SKM-1 (cell line): ENCODE measurements around the gene DKKL1.
"Not testable (repeated sequence)": the region's sequence is repeated elsewhere in the genome, so short reads cannot be mapped to it uniquely, and the experiment has no call there.

Experiments
- DNase-seq: peaks from one replicate; lab custom pipeline; 2025; ENCODE audit not compliant: unreplicated experiment; lab: John Stamatoyannopoulos, UW

DKKL1 gene

GRCh38 chr19:49359851-49360820 lies 3.5 kb upstream of the DKKL1 start:
- no peak for DNase-seq

DNA sequence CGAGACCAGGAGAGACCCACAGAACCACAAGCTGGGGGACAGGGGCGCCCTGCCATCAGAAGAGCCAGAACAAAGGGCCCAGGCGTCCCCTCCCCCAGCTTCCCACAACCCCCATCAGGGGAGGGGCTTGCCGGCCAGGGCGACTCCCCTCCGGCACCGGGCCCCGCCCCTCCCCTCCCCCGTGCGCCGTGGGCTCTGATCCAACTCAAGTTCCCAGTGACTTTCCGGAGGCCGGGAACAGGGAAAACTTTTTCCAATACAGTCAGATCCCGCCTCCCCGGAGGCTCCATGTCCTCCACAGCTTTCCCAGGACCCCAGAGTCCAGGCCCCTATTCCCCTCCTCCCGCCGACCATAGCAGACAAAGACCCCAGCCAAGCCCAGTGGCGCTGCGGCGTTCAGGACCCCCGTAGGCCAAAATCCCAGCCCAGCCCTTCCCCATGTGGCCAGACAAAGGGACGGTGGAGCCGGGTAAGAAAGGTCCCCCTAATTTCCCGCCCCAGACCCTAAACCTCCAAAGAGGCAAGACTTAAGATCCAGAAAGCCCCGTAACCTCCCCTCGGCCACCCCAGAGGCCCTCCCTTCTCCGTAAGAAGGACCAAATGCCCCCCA lies 2.1 kb upstream of the DKKL1 start:
- no peak for DNase-seq

DNA sequence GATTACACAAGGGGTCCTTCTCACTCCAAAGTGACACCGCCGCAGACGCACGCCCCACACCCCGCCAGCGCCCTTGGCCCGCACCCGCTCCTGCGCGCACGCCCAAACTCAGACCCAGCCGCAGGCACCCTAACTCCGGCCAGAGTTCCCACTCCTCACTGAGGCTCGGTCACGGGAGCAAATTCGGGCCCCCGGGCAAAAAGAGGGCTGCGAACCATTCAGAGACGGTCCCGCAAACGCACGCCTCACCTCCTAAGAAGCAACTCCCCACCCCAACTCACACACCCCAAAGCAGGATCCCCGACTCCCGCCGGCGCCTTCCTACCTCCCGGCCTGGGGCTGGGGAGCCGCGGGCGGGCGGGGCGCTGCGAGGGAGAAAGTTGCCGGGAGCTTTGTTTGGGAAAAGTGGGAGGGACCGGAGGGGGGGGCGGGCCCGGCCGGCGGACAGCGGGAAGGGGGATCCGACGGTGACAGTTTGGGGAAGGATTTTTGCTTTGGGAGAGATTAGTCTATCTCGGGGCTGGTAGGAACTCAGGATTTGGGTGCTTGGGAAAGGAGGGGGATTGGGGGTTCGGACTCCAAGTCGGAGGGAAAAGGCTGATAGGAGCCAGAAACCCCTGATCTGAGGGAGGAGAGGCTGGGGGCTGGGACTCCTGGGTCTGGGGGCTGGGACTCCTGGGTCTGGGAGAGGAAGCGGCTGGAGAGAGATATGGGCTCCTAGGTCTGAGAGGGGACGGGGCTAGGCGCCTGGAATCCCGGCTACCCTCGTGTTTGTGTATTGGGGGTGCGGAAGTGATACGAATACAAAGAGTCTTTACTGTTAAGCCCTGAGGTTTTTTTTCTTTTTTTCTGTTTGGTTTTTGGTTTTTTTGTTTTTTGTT lies 1.4 kb upstream of the DKKL1 start, which contains the start of gene TEAD2:
TSS of gene TEAD2 (minus strand) at position 369 of the 881 bp plus-strand sequence. CDS start 2,341 bp downstream, outside the sequence.
- no peak for DNase-seq

DNA sequence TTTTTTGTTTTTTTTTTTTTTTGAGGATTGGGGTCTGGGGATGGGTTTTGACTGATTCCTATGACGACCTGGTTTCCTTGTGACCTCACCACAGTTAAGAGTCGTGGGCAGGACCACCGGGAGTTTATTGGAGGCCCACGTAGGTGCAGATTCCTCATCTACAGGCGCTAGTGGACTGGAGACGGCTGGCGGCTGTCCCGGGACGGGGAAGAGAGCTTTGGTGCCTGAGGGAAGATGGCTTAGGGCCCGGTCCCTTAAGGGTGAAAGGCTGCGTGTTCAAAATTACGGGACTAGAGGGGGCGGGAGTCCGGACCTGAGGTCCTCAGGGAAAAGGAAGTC lies 779 bp upstream of the DKKL1 start:
- no peak for DNase-seq

GRCh38 chr19:49364083-49364737 lies 533 bp downstream of the DKKL1 start:
- no peak for DNase-seq

DNA sequence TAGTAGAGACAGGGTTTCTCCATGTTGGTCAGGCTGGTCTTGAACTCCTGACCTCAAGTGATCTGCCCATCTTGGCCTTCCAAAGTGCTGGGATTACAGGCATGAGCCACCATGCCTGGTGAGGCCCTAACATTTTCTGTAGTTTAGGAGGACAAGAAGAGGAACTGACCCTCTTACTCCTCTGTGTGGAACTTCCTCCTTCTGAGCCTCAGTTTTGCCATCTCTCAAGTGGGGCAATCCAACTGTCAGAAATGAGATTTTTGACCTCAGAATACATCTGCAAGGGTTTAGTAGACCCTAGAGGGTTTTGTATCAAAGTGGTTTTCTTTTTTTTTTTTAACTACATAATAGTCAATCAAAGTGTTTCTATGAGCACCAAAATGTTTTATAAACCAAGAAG lies 2.4 kb downstream of the DKKL1 start:
- no peak for DNase-seq

DNA sequence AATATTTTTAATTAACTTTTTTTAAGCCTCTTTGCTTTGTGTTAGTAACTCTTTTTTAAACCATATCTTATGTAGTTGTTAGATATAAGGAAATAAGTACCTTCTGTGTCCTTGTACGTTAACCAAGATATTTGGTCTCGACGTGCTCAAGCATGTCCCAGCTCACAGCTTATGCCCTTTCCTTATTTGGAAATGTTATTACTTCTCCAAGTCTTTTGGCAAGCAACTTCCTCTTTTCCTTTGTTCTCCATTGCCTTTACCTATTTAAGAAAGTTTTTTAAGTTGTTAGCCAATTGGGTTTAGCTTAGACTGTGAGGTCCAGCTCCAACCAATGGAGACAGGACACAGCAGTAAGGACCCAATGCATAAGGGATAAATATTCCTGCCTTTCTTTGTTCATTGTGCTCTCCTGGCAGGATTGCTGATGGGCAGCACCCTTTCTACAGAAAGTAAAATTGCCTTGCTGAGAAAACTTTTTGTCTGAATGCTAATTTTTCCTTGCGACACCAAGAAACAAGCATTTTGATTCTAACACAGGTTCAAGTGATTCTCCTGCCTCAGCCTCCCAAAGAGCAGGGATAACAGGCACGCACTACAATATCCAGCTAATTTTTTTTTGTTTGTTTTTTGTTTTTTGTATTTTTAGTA lies 5.2 kb downstream of the DKKL1 start:
- DNase-seq, result peak; percentile 72

GRCh38 chr19:49371184-49371583 lies 7.5 kb downstream of the DKKL1 start:
- no peak for DNase-seq

DNA sequence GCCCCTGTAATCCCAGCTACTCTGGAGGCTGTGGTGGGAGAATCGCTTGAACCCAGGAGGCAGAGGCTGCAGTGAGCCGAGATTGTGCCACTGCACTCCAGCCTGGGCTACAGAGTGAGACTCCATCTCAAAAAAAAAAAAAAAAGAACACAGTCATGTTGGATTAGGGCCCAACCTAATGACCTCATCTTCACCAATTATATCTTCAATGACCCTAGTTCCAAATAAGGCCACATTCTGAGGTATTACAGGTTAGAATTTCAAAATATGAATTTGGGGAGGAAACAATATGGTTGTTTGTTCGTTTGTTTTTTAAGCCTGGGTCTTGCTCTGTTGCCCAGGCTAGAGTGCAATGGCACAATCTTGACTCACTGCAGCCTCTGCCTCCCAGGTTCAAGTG lies 9.5 kb downstream of the DKKL1 start:
- not testable (repeated sequence) for DNase-seq

GRCh38 chr19:49374665-49375434 lies 11.2 kb downstream of the DKKL1 start:
- DNase-seq, result no peak

- no peak for DNase-seq
These were observed 14.8 kb downstream of the DKKL1 start for GRCh38 chr19:49378512-49378911.

DNA sequence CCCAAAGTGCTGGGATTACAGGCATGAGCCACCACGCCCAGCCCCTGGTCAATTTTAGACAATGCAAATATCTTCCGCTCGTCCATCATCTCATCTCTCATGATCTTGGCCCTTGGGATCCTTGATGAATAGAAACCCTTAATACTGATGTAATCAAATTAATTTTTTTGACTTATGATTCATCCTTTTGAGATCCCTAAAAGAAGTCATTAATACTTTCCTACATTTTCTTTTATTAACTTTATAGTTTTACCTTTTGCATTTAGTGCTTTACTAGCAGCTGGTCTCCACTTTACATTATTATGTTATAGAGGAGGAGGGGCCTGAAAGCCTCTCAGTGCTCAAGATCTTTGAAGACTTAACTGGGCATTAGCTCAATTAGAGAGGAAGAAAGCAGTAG lies 16.7 kb downstream of the DKKL1 start:
- no peak for DNase-seq

- no peak for DNase-seq
These were observed 19.0 kb downstream of the DKKL1 start for GRCh38 chr19:49382639-49383038.

GRCh38 chr19:49383599-49383998 lies 19.9 kb downstream of the DKKL1 start:
- DNase-seq, result no peak

DNA sequence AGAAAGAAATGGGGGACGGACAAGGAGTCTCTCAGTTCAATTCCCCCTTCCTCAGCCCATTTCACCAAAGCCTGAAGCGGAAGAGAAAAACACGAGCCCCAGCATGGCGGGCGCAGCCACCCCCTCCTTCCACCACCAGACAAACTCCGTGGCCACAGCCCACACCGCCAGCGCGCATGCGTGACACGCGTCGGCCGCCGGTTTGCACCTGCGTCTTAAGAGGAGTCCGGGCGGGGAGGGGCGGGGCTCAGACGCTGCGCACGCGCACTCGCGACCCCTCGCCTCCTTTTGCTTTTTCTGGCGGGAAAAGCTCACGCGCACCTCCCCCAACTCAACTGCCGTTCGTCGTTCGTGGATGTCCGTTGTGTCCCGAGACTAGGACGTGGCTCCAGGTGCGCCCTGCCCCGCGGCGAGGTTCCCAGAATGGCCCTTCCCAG lies 24.3 kb downstream of the DKKL1 start, which contains the start of gene KASH5:
TSS of gene KASH5 (plus strand) at position 314 of the 437 bp plus-strand sequence. CDS start 2,635 bp downstream, outside the sequence.
- DNase-seq, result no peak

DNA sequence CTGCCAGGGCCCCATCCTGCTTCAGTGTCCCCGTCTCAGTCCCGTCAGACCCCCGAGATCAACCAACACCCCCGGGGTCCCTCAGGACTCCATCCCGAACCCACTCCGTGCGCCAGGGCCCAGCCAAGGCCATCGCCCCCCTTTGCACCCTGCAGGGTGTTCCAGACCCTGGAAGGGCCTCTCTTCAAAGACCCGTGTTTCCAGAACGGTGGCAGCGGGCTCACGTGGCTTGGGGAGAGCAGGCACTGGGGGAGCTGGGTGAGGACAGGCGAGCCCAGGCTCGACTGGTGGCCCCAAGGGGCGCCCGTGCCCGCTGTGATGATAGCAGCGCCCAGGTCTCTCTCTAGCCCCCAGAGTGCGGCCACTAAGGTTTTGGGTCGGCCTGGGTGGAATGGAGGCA lies 25.7 kb downstream of the DKKL1 start:
- DNase-seq, result no peak

DNA sequence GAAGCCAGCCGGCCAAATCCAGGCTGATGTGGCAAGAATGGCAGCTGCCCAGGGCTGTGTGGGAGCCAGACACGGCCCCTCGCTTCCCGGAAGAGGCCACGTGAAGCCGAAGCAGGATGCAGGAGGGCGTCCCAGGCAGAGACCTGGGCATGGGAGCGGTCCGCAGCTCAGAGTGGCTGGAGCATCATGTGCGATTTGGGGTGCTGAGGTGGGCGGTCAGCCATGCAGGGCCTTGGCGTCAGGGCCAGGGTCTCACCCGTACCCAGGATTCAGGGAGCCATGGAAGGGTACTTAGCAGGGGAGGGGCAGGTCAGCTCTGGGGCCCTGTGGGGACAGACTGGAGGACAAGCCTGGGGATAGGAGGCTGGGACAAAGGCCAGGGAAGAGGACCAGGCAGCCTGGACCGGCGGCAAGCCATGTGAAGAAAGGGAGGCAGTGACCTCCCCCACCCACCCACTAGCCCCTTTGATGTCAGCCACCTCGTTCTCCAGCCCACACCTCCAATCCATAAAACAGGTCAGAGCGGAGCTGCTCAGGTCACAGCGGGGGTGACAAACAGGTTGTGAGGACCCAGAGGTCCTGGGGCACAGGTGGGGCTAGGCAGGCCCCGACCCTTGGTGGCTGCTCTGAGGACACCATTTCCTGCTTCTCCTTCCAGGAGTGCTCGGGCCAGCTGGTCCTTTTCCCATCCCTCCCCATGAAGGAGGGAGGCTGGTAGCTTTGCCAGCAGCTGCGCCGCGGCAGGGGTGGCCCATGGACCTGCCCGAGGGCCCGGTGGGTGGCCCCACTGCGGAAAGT lies 26.7 kb downstream of the DKKL1 start:
- no peak for DNase-seq

DNA sequence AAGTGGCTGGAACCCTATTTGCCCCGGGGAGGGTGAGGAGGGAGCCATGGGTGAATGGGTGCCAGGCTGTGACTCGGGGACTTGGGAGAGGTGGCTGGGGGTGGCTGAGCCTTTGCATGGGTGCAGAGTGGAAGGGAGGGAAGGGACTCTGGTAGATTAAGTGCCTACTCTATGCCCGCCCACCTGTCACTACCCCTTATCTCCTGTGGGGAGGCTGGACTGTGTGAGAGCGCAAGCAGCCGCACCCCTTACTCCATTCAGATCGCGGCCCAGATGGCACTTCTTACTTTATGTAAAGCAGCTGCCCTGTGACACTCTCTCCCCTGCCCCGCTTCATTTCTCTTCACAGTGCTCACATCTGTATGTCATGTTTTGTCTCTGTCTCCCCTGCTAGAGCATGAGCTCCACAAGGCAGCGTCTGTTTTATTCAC lies 27.3 kb downstream of the DKKL1 start:
- DNase-seq, result no peak
